Cardiac fibroblast (primary cell): ENCODE data around the gene RAB17.
A peak's percentile ranks its signal among the peaks of the same experiment; 100 is the strongest.

Source experiments
- DNase-seq, 2 donors: peaks; one replicate each; pipeline versions ENCODE4 v3.0.0 to v3.0.0-alpha.2; 2010; ENCODE audit warnings: low read depth in 2 of 2
- H3K4me3 ChIP-seq, 2 donors: replicated peaks in 1 of 2; 1 replicate in 1 of 2; 2 replicates in 1 of 2; pipeline ENCODE4 v1.5.1; 2011; ENCODE audit warnings: low read depth in 2 of 2, low read length in 2 of 2, mild to moderate bottlenecking in 2 of 2, moderate library complexity in 1 of 2
- CTCF ChIP-seq: IDR thresholded peaks from one replicate; pipeline ENCODE4 v1.5.1; 2011; ENCODE audit warnings: low read depth, mild to moderate bottlenecking, low read length, inconsistent platforms

RAB17 gene

DNA sequence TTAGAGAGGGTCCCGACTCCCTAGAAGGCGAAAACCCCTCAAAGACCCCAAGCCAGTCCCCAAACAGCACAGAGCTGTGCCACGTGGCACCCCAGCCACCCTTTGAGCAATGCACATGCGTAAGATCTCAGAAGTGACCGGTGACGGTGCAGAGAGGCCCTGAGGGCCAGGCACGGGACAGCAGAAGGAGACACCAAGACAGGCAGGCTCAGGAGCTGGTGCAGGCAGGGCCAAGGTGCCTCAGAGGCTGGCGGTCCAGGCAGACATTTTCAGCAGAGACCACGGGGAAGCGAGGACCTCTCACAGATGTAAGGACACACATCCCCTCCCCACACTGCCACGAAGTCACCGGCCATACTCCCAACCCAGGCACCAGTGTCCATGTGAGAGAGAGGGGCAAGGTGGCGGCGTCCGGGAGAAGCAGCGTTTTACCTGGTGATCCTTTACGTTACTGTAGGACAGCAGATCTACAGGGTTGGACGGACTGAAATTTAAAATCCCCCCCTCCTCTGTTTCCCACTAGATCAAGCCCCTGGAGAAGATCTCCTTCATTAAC is 2.0 kb upstream of the RAB17 start:
- no peak for DNase-seq
- H3K4me3 ChIP-seq, result no peak overlapping the region
- no peak for TF ChIP-seq CTCF

DNA sequence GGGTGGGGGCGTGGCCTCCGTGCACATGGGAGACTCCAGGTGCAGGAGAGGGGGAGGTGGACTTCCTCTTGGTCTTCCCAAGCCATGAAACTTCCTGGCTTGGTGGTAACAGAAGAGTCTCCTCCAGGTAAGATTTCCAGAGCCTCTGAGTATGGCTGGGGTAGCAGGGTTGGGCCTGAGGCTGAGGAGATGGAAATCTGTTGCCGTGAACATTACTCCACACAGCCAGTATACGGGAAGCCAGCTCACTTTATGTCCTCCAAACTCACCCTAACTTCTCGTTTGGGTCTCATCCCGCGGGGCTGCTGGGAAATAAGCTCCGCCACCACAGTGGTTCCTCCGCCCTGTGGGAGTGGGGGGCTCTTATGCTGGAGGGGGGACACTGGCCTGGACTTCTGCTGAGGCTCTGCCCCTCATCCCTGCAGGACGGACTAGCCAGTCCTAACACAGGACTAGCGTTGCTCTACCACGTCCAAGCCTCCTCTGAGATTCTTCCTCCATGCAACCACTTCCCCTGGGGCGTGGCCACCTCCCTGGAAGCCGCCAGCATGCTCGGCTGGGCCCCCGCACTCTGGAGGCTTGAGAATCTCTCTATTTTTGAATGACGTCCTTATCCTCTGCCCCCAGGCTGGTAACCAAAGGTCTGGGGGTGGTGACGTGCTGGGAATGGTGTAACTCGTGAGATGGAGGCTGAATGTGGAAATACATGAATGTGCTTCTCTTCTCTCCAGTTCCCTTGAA is 777 bp upstream of the RAB17 start:
- TF ChIP-seq CTCF, result no peak
- no peak overlapping the region for H3K4me3 ChIP-seq
- peak in 1 of 2 donors; percentile 61 for DNase-seq

GRCh38 chr2:237588044-237588696 is 2.4 kb downstream of the RAB17 start:
- DNase-seq, result no peak
- no peak for TF ChIP-seq CTCF
- H3K4me3 ChIP-seq, result no peak overlapping the region

- no peak for TF ChIP-seq CTCF
- no peak for DNase-seq
- no peak overlapping the region for H3K4me3 ChIP-seq
Measured at GRCh38 chr2:237585590-237586221, 4.8 kb downstream of the RAB17 start.

- no peak for DNase-seq
- no peak overlapping the region for H3K4me3 ChIP-seq
- no peak for TF ChIP-seq CTCF
Measured at GRCh38 chr2:237583385-237584295, 6.9 kb downstream of the RAB17 start.
